ENCODE results near the gene ZNF41. TPM values are rescaled to one million over a fixed set of nuclear protein-coding genes. Genes with fewer than 3 reads are reported as not detected.

ZNF41 gene
- polyA plus RNA-seq, 3 donors: 1.3 to 3.5 (median 2.1) TPM

- H3K27ac ChIP-seq (ENCODE audit: low read depth, low read length): no peak overlapping the region
These were observed 52.1 kb downstream of the ZNF41 start for GRCh38 chrX:47430925-47431324.

DNA sequence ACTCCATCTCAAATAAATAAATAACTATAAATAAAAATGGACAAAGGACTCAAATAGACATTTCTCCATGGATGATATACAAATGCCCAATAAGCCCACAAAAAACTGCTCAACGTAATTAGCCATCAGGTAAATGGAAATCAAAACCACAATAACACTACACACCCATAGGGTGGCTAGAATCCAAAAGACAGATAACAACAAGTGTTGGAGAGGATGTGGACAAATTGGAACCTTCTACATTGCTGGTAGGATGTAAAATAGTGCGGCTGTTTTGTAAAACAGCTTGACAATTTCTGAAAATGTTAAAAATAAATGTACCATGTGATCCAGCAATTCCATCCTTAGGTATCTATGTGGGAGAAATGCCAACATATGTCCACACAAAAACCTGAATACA, 60.6 kb downstream of the ZNF41 start:
- 68 to 93% (median 88%) methylated on average over 2 of the region's 2 CpGs for WGBS, 3 donors
- no peak overlapping the region for H3K27ac ChIP-seq (ENCODE audit: low read depth, low read length)

More at GRCh38 chrX:47430925-47431324, 52.1 kb downstream of the ZNF41 start:
- 88 to 90% (median 90%) methylated on average over 5 of the region's 5 CpGs for WGBS, 3 donors

GRCh38 chrX:47420962-47421361, 62.1 kb downstream of the ZNF41 start:
- H3K27ac ChIP-seq (ENCODE audit: low read depth, low read length): no peak overlapping the region
- 44 to 69% (median 58%) methylated on average over 5 of the region's 5 CpGs for WGBS, 3 donors

- H3K27ac ChIP-seq (ENCODE audit: low read depth, low read length): no peak overlapping the region
- 83 to 97% (median 87%) methylated on average over 4 of the region's 4 CpGs for WGBS, 3 donors
These were observed 62.8 kb downstream of the ZNF41 start for GRCh38 chrX:47420265-47420664.

GRCh38 chrX:47413179-47413594, 69.8 kb downstream of the ZNF41 start:
- H3K27ac ChIP-seq (ENCODE audit: low read depth, low read length): no peak overlapping the region
- WGBS, 3 donors: 88 to 93% (median 91%) methylated on average over 8 of the region's 8 CpGs

Other genes starting within 250 kb of the ZNF41 start
- gene ZNF157, start 112.6 kb downstream of the ZNF41 start, polyA plus RNA-seq: not detected
- gene ARAF, start 78.0 kb upstream of the ZNF41 start, polyA plus RNA-seq: 10 to 100 TPM; 34.3 to 54.8 (median 40.7) TPM
- 100 to 1,000 TPM in 2 of 3 donors, 10 to 100 TPM in 1; 56.0 to 538 (median 342) TPM for gene TIMP1, start 99.2 kb upstream of the ZNF41 start, polyA plus RNA-seq
- 1 to 10 TPM in 2 of 3 donors, under 1 TPM in 1; 0.69 to 3.0 (median 1.4) TPM for gene SYN1, start 136.6 kb upstream of the ZNF41 start, polyA plus RNA-seq
- gene CFP, start 146.7 kb upstream of the ZNF41 start, polyA plus RNA-seq: 10 to 100 TPM in 1 of 3 donors, 1 to 10 TPM in 2; 1.5 to 17.1 (median 7.3) TPM
- gene ELK1, start 167.3 kb upstream of the ZNF41 start, polyA plus RNA-seq: 10 to 100 TPM; 11.5 to 27.3 (median 23.1) TPM
- gene UXT, start 176.0 kb upstream of the ZNF41 start, polyA plus RNA-seq: 100 to 1,000 TPM; 108 to 208 (median 149) TPM

Measured in adipose tissue (tissue), 3 donors.